Keratinocyte (primary cell): ENCODE results near the gene SULT1B1. TPM values are rescaled to one million over a fixed set of nuclear protein-coding genes. Genes with fewer than 3 reads are reported as not detected.

Source experiments
- DNase-seq: peaks from one replicate; pipeline ENCODE4 v3.0.0-alpha.2; 2011; ENCODE audit warnings: low read depth, missing footprints, low spot score
- FAIRE-seq: peaks from 2 replicates; lab custom pipeline; 2011; peaks lifted over from hg19 to GRCh38; lab: Jason Lieb, UNC
- H2AFZ ChIP-seq: 2 replicates; pipeline ENCODE4 v1.6.0; 2012; ENCODE audit warnings: low read length, control low read depth, inconsistent platforms; ENCODE audit not compliant: control insufficient read depth
- H3K27ac ChIP-seq: 2 replicates; pipeline ENCODE4 v1.5.1; 2011; ENCODE audit warnings: low read length; ENCODE audit not compliant: control insufficient read depth, insufficient read depth
- H3K27me3 ChIP-seq: 3 replicates; pipeline ENCODE4 v1.6.0; 2011; ENCODE audit warnings: low read length; ENCODE audit not compliant: control insufficient read depth, insufficient read depth; ENCODE audit errors: extremely low read depth
- H3K36me3 ChIP-seq, 2 experiments: 2 replicates in 1 of 2; 3 replicates in 1 of 2; pipeline ENCODE4 v1.5.1; 2011; ENCODE audit warnings: low read length in 2 of 2, mild to moderate bottlenecking in 1 of 2; ENCODE audit not compliant: control insufficient read depth in 2 of 2, insufficient read depth in 2 of 2; ENCODE audit errors: extremely low read depth in 1 of 2
- H3K4me1 ChIP-seq: 3 replicates; pipeline ENCODE4 v1.5.1; 2011; ENCODE audit warnings: low read length; ENCODE audit not compliant: control insufficient read depth, insufficient read depth; ENCODE audit errors: extremely low read depth
- H3K4me2 ChIP-seq: 3 replicates; pipeline ENCODE4 v1.6.0; 2011; ENCODE audit warnings: low read depth, low read length; ENCODE audit not compliant: control insufficient read depth, insufficient read depth; ENCODE audit errors: extremely low read depth
- H3K4me3 ChIP-seq, 3 experiments: fragments of 200-600 bp in 1 of 3; sonication (generic) in 1 of 3; 2 replicates in 2 of 3; 3 replicates in 1 of 3; pipeline ENCODE4 v1.5.1; 2011 to 2016; ENCODE audit warnings: low read length in 3 of 3, mild to moderate bottlenecking in 3 of 3, control low read depth in 2 of 3, inconsistent platforms in 1 of 3, low read depth in 1 of 3, mixed read lengths in 1 of 3, mixed run types in 1 of 3, moderate library complexity in 1 of 3; ENCODE audit not compliant: control insufficient read depth in 2 of 3, insufficient read depth in 2 of 3; ENCODE audit errors: extremely low read depth in 1 of 3
- H3K79me2 ChIP-seq: 2 replicates; pipeline ENCODE4 v1.6.0; 2012; ENCODE audit warnings: low read length; ENCODE audit not compliant: control insufficient read depth, insufficient read depth
- H3K9ac ChIP-seq: 3 replicates; pipeline ENCODE4 v1.6.0; 2011; ENCODE audit warnings: low read length; ENCODE audit not compliant: control insufficient read depth, insufficient read depth; ENCODE audit errors: extremely low read depth
- H3K9me1 ChIP-seq: 3 replicates; pipeline ENCODE4 v1.6.0; 2011; ENCODE audit warnings: low read length; ENCODE audit not compliant: control insufficient read depth, insufficient read depth; ENCODE audit errors: extremely low read depth
- H3K9me3 ChIP-seq: 2 replicates; pipeline ENCODE4 v1.5.1; 2012; ENCODE audit warnings: low read depth, low read length; ENCODE audit not compliant: control insufficient read depth
- H4K20me1 ChIP-seq: 3 replicates; pipeline ENCODE4 v1.6.0; 2011; ENCODE audit warnings: low read length; ENCODE audit not compliant: control insufficient read depth, insufficient read depth; ENCODE audit errors: extremely low read depth
- CTCF ChIP-seq, 3 experiments: IDR thresholded peaks in 1 of 3; conservative IDR thresholded peaks in 1 of 3; optimal IDR thresholded peaks in 1 of 3; 2 replicates in 2 of 3; 3 replicates in 1 of 3; pipeline versions ENCODE3 to v1.5.1; 2011; ENCODE audit warnings: low read length in 3 of 3, mild to moderate bottlenecking in 3 of 3, moderate library complexity in 2 of 3, control low read depth in 1 of 3, inconsistent platforms in 1 of 3; ENCODE audit not compliant: insufficient read depth in 2 of 3; ENCODE audit errors: extremely low read depth in 1 of 3
- EZH2 ChIP-seq: IDR thresholded peaks from one replicate; pipeline ENCODE4 v1.6.1; 2012; ENCODE audit warnings: inconsistent platforms, mild to moderate bottlenecking, low read length, moderate library complexity
- dilution Hi-C: fragments of 300-500 bp; cut with MboI; formaldehyde crosslinking; loops from one replicate; pipeline ENCODE4 v1.7.0; 2020; ENCODE audit warnings: low sequenced_read_pairs; ENCODE audit not compliant: extremely low pct_ligation_motif_present
- polyA plus RNA-seq, 5 experiments: library from polyadenylated mRNA; depleted of rRNA in 3 of 5; stranded (reverse) in 3 of 5; stranded (forward) in 1 of 5; unstranded in 1 of 5; fragments of >200 nt; gene quantifications; 1 replicate in 1 of 5; 2 replicates in 3 of 5; 3 replicates in 1 of 5; pipeline versions ENCODE4 v1.2.1 to v1.2.3, GENCODE V29; 2011 to 2012; ENCODE audit warnings: missing spikeins in 2 of 5, low read depth in 1 of 5, low replicate concordance in 1 of 5

SULT1B1 gene
- polyA plus RNA-seq, 1 donor (not counting 4 experiments of a cell fraction or from before 2014, with no cell fraction given), result 0.39 TPM

DNA sequence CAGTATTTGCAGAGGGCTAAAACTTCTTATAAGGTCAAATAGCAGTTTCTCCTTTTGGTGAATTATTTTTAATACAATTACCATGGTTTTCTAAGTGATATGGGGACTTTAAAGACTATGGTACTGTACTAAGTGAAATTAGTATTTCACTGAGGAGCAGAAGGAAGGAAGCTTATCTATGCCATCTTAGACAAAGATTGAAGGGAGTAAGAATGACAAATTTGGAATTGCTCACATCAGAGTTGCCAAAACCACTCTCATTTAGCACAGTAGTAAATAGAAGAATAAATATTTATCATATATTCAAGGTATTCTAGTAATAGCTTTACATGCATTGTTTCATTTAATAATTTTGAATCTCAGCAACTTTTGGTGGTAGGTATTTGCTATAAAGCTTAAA lies 30.4 kb downstream of the SULT1B1 start:
- no peak overlapping the region for H3K4me3 ChIP-seq
- no peak overlapping the region for H3K4me2 ChIP-seq
- no peaks in the 10 kb centered on the region for H3K9me3 ChIP-seq
- H3K9ac ChIP-seq, result no peak overlapping the region
- dilution Hi-C loops, result no loop called here
- H2AFZ ChIP-seq, result no peak overlapping the region
- no peaks in the 10 kb centered on the region for H3K79me2 ChIP-seq
- peaks cover 14% of the 10 kb centered on the region for H3K4me1 ChIP-seq
- H3K9me1 ChIP-seq, result no peaks in the 10 kb centered on the region
- no peaks in the 10 kb centered on the region for H4K20me1 ChIP-seq
- DNase-seq, result no peak
- TF ChIP-seq EZH2 (no peak), CTCF (optimal IDR thresholded peaks at IDR 0.05 in 1 of 3, IDR thresholded peaks at IDR 0.05 in 1 of 3, conservative IDR thresholded peaks at IDR 0.05 in 1 of 3; ENCODE audit: extremely low read depth in 1 of 3, insufficient read depth in 2 of 3, low read length in 3 of 3) (no peak)
- FAIRE-seq, result no peak
- H3K27ac ChIP-seq, result no peak overlapping the region
- no peaks in the 10 kb centered on the region for H3K36me3 ChIP-seq
- H3K27me3 ChIP-seq, result no peaks in the 10 kb centered on the region

DNA sequence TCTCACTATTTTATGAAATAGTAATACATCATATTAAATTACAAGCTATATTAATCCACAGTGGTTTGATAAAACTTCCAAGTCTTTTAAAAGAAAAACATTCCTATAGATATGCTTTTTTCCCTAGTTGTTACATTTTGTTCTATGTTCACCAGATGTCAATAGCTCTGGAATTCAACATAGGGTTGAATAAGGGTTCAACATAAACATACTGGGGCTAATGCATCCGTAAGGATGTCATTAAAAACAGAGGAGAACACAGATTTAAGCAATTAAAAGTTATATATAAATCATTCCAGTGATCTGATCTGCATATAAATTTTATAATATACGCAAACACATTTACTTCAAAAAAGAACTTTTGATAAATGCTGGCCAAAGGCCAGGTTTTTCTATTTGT lies 32.5 kb downstream of the SULT1B1 start:
- Histone ChIP-seq H3K27me3 (no peaks in the 10 kb centered on the region), H3K4me3 (no peak overlapping the region), H4K20me1 (no peaks in the 10 kb centered on the region), H3K9me3 (no peaks in the 10 kb centered on the region), H3K9me1 (no peaks in the 10 kb centered on the region), H3K36me3 (no peaks in the 10 kb centered on the region), H3K4me2 (no peak overlapping the region), H2AFZ (no peak overlapping the region), H3K79me2 (no peaks in the 10 kb centered on the region), H3K4me1 (peaks cover 14% of the 10 kb centered on the region), H3K9ac (no peak overlapping the region), H3K27ac (no peak overlapping the region)
- DNase-seq (no peak), FAIRE-seq (no peak)
- dilution Hi-C loops, result no loop called here
- TF ChIP-seq CTCF (optimal IDR thresholded peaks at IDR 0.05 in 1 of 3, IDR thresholded peaks at IDR 0.05 in 1 of 3, conservative IDR thresholded peaks at IDR 0.05 in 1 of 3; ENCODE audit: extremely low read depth in 1 of 3, insufficient read depth in 2 of 3, low read length in 3 of 3) (no peak), EZH2 (no peak)
